GM12874 (cell line): ENCODE results near the gene EIF4E2.

Experiments
- CTCF ChIP-seq: IDR thresholded peaks from 2 replicates; pipeline ENCODE4 v1.5.1; 2011; ENCODE audit warnings: low read depth, mild to moderate bottlenecking, control low read depth, low read length, moderate library complexity; ENCODE audit not compliant: insufficient read depth

EIF4E2 gene

GRCh38 chr2:232522623-232523401 is 27.7 kb upstream of the EIF4E2 start:
- no peak for TF ChIP-seq CTCF

- no peak for TF ChIP-seq CTCF
Measured at GRCh38 chr2:232523402-232523681, 27.1 kb upstream of the EIF4E2 start.

GRCh38 chr2:232523682-232524597 is 26.5 kb upstream of the EIF4E2 start:
- 0 out of 2 replicates have a peak, but pooled peaks have one; percentile 14 for TF ChIP-seq CTCF

- TF ChIP-seq CTCF = no peak
Measured at GRCh38 chr2:232524771-232525170, 25.7 kb upstream of the EIF4E2 start.

GRCh38 chr2:232525199-232525598 is 25.3 kb upstream of the EIF4E2 start:
- TF ChIP-seq CTCF = no peak

- TF ChIP-seq CTCF = no peak
Measured at GRCh38 chr2:232525791-232526371, 24.6 kb upstream of the EIF4E2 start, which contains the start of gene CHRND. Gene CHRND, plus strand, starts transcription at chr2:232526160. Its CDS starts 56 bp downstream, at chr2:232526216.

GRCh38 chr2:232526372-232526941 is 24.0 kb upstream of the EIF4E2 start:
- no peak for TF ChIP-seq CTCF
